ENCODE results near the gene F13A1.

Gene F13A1

GRCh38 chr6:6357530-6357929 is 37.1 kb upstream of the F13A1 start:
- H3F3A ChIP-seq (ENCODE audit: insufficient read depth, low read length) = no peaks in the 10 kb centered on the region
- TF ChIP-seq CTCF (IDR thresholded peaks at IDR 0.05; ENCODE audit: low read length) = no peak
- TF ChIP-seq EZH2 (IDR thresholded peaks at IDR 0.05; ENCODE audit: borderline replicate concordance, low read length) = no peak
- no peak overlapping the region for H3K4me3 ChIP-seq (ENCODE audit: low read depth, low read length, poor library complexity, severe bottlenecking)

GRCh38 chr6:6357032-6357431 is 36.6 kb upstream of the F13A1 start:
- Histone ChIP-seq H3K4me2 (ENCODE audit: low read length) (no peak overlapping the region), H3K4me3 (ENCODE audit: low read depth, low read length, poor library complexity, severe bottlenecking) (no peak overlapping the region), H3K4me1 (ENCODE audit: insufficient read depth, low read length, severe bottlenecking) (peaks cover 11% of the 10 kb centered on the region), H4K20me1 (ENCODE audit: insufficient read depth, low read length) (no peaks in the 10 kb centered on the region), H3F3A (ENCODE audit: insufficient read depth, low read length) (no peaks in the 10 kb centered on the region), H2AFZ (ENCODE audit: low read length) (no peak overlapping the region), H3K79me2 (ENCODE audit: insufficient read depth, low read length) (no peaks in the 10 kb centered on the region), H3K9me3 (ENCODE audit: low read length) (no peaks in the 10 kb centered on the region), H3K27ac (ENCODE audit: low read depth, low read length, poor library complexity, severe bottlenecking) (no peak overlapping the region), H3K36me3 (ENCODE audit: insufficient read depth, low read length) (no peaks in the 10 kb centered on the region), H3K27me3 (ENCODE audit: insufficient read depth, low read length) (no peaks in the 10 kb centered on the region), H3K9ac (ENCODE audit: low read length) (no peak overlapping the region), H3K9me2 (ENCODE audit: low read depth, low read length) (no peaks in the 10 kb centered on the region)
- TF ChIP-seq CTCF (IDR thresholded peaks at IDR 0.05; ENCODE audit: low read length) = no peak
- no peak for TF ChIP-seq EZH2 (IDR thresholded peaks at IDR 0.05; ENCODE audit: borderline replicate concordance, low read length)

More at GRCh38 chr6:6357530-6357929, 37.1 kb upstream of the F13A1 start:
- Histone ChIP-seq H3K79me2 (ENCODE audit: insufficient read depth, low read length) (no peaks in the 10 kb centered on the region), H3K4me1 (ENCODE audit: insufficient read depth, low read length, severe bottlenecking) (peaks cover 16% of the 10 kb centered on the region), H3K9me3 (ENCODE audit: low read length) (no peaks in the 10 kb centered on the region), H3K9me2 (ENCODE audit: low read depth, low read length) (no peaks in the 10 kb centered on the region), H2AFZ (ENCODE audit: low read length) (no peak overlapping the region), H3K27ac (ENCODE audit: low read depth, low read length, poor library complexity, severe bottlenecking) (no peak overlapping the region), H3K9ac (ENCODE audit: low read length) (no peak overlapping the region), H3K4me2 (ENCODE audit: low read length) (no peak overlapping the region), H3K36me3 (ENCODE audit: insufficient read depth, low read length) (no peaks in the 10 kb centered on the region), H4K20me1 (ENCODE audit: insufficient read depth, low read length) (no peaks in the 10 kb centered on the region), H3K27me3 (ENCODE audit: insufficient read depth, low read length) (no peaks in the 10 kb centered on the region)

- Histone ChIP-seq H3K4me2 (ENCODE audit: low read length) (no peak overlapping the region), H3K27ac (ENCODE audit: low read depth, low read length, poor library complexity, severe bottlenecking) (no peak overlapping the region), H4K20me1 (ENCODE audit: insufficient read depth, low read length) (no peaks in the 10 kb centered on the region), H3K27me3 (ENCODE audit: insufficient read depth, low read length) (no peaks in the 10 kb centered on the region), H3K79me2 (ENCODE audit: insufficient read depth, low read length) (no peaks in the 10 kb centered on the region), H3K9me3 (ENCODE audit: low read length) (no peaks in the 10 kb centered on the region), H3K36me3 (ENCODE audit: insufficient read depth, low read length) (no peaks in the 10 kb centered on the region), H3K4me3 (ENCODE audit: low read depth, low read length, poor library complexity, severe bottlenecking) (no peak overlapping the region), H2AFZ (ENCODE audit: low read length) (no peak overlapping the region), H3F3A (ENCODE audit: insufficient read depth, low read length) (no peaks in the 10 kb centered on the region), H3K9me2 (ENCODE audit: low read depth, low read length) (no peaks in the 10 kb centered on the region), H3K4me1 (ENCODE audit: insufficient read depth, low read length, severe bottlenecking) (peaks cover 10% of the 10 kb centered on the region), H3K9ac (ENCODE audit: low read length) (no peak overlapping the region)
- TF ChIP-seq EZH2 (IDR thresholded peaks at IDR 0.05; ENCODE audit: borderline replicate concordance, low read length) (no peak), CTCF (IDR thresholded peaks at IDR 0.05; ENCODE audit: low read length) (no peak)
These were observed 32.3 kb upstream of the F13A1 start for GRCh38 chr6:6352772-6353171.

All from OCI-LY1 (cell line).